ENCODE results near the gene C14orf132. TPM values are rescaled to one million over a fixed set of nuclear protein-coding genes. Genes with fewer than 3 reads are reported as not detected.
A peak's percentile ranks its signal among the peaks of the same experiment; 100 is the strongest.

Gene C14orf132
- total and polyA plus RNA-seq, 10 of the 15 experiments (the other 5 are each of a cell fraction or from before 2014, with no cell fraction given) = under 0.01 to 1.2 (median 0.03) TPM; not detected in 2

DNA sequence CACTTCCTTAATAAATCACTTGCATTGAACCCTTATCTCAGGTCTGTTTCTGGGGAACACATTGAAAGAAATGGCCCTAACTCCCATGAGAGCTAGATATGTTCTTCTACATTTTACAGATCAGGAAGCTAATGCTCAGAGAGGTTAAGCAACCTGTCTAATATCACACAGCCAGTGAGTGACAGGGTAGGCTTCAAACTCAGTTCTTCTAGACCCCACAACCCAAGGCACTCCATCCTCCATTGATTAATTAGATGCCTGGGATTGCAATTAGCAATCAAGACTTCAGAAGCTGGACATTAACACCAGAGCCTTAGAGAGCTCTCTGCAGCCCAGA, 59.8 kb downstream of the C14orf132 start:
- TF ChIP-seq SMARCA5 (IDR thresholded peaks at IDR 0.05) = peak; percentile 54; the same call in 1 of the 2 replicates
- no peak for TF ChIP-seq MXI1 (IDR thresholded peaks at IDR 0.05; ENCODE audit: low read depth, low read length)
- TF ChIP-seq NFXL1 (IDR thresholded peaks at IDR 0.05; ENCODE audit: borderline replicate concordance) = 0 out of 2 replicates have a peak, but pooled peaks have one; percentile 47
- Histone ChIP-seq H3K79me2 (ENCODE audit: control insufficient read depth, insufficient read depth, low read length) (no peaks in the 10 kb centered on the region), H3K27ac (ENCODE audit: control insufficient read depth, insufficient read depth) (no peak overlapping the region), H3K4me3 (no peak overlapping the region), H3K9me3 (replicated peaks; ENCODE audit: control insufficient read depth, insufficient read depth, low read length) (no peaks in the 10 kb centered on the region), H4K20me1 (ENCODE audit: control insufficient read depth, insufficient read depth) (no peaks in the 10 kb centered on the region), H3K27me3 (replicated peaks in 1 of 2; ENCODE audit: control insufficient read depth in 2 of 2, insufficient read depth in 2 of 2, low read length in 1 of 2) (no peaks in the 10 kb centered on the region), H2AFZ (ENCODE audit: control insufficient read depth, low read depth, low read length) (no peak overlapping the region), H3K36me3 (ENCODE audit: control insufficient read depth in 2 of 2, insufficient read depth in 2 of 2, low read length in 1 of 2) (no peaks in the 10 kb centered on the region), H3K4me2 (ENCODE audit: control insufficient read depth, insufficient read depth) (no peak overlapping the region), H3K4me1 (ENCODE audit: control insufficient read depth, insufficient read depth, low read length) (no peaks in the 10 kb centered on the region), H3K9ac (ENCODE audit: control insufficient read depth, insufficient read depth, low read length) (no peak overlapping the region)
- no peak for ATAC-seq
- intact Hi-C loops (cut with micrococcal nuclease; ENCODE audit: unreplicated experiment) (loop anchor here (1.0 kb wide), 2 partner anchors 43 to 101 kb away; no protein-coding TSS in a partner anchor), in situ Hi-C loops (cut with MboI) (loop anchor here (5.0 to 10.0 kb wide), 2 partner anchors 178 to 326 kb away; no protein-coding TSS in a partner anchor)
- no peak for DNase-seq (ENCODE audit: low read depth, low spot score)
- ChIA-PET POLR2A (interaction anchor here (0.9 kb wide), 1 partner anchor 43 kb away, joined by 3 read pairs; no protein-coding TSS in a partner anchor), SMC1A (ENCODE audit: uncharacterized antibody, unreplicated experiment) (interaction anchor here (0.7 to 2.1 kb wide), 12 partner anchors 12 to 202 kb away, joined by 3 to 42 read pairs (median 5); no protein-coding TSS in a partner anchor), RAD21 (ENCODE audit: unreplicated experiment) (interaction anchor here (1.0 to 2.6 kb wide), 11 partner anchors 10 to 373 kb away, joined by 3 to 41 read pairs (median 6); no protein-coding TSS in a partner anchor), CTCF (interaction anchor here (0.7 to 3.0 kb wide), 21 partner anchors 16 to 543 kb away, joined by 3 to 82 read pairs (median 4); no protein-coding TSS in a partner anchor)
- FAIRE-seq = no peak
- no TSS peak for BruUV-seq (replicated peaks)

DNA sequence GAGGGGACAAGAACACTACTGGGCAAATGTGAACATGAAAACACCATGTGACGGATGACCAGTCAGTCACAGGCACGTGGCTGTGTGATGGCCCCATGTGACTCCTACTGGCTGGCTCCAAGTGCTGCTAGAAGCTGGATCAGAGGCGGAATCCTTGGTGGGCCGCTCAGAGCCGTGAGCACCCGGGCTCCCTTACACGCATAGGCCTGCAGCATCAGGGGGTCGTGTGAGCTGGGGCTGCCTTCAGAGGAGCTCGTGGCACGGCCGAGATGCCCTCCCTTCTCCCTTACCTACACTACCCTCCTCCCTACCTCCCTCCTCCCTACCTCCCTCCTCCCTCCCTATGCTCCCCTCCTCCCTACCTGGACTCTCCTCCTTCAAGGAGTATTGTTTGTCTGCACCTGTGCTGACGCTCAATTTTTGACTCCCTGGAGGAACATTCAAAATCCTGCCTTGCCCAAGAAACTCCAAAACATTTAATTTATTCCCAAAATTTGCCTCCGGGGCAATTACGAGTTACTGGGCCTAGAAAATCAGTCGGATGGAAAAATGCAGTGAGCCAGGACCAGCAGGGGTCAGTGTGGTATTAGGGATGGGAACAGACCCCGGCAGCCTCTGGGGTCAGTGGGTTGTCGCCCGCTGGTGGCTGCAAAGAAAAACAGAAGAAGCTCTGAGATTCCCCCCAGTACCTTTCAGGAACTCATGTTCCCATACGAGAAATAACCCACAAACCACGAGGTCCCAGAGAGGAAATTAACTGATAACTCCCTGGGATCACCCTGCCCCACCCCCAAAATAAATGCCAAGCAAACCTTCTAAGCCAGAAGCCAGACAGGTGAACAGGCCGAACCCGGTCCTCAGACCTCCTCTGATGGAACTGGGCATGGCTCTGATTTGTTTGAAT, 61.3 kb downstream of the C14orf132 start:
- 34% methylated on average over 22 of the region's 22 CpGs for WGBS (ENCODE audit: insufficient coverage, insufficient replicate concordance, low lambda C conversion rate, missing lambda C conversion rate)
- CTCF ChIA-PET = interaction anchor here (0.6 to 5.7 kb wide), 11 partner anchors 37 to 753 kb away, joined by 3 to 71 read pairs (median 3); no protein-coding TSS in a partner anchor
- no peak overlapping the region for H3K9ac ChIP-seq (ENCODE audit: control insufficient read depth, insufficient read depth, low read length)
- TF ChIP-seq PAX5 (IDR thresholded peaks at IDR 0.05; ENCODE audit: borderline replicate concordance, low read depth, low read length) (peak; percentile 62; the same call in 1 of the 2 replicates), POLR2AphosphoS5 (IDR thresholded peaks at IDR 0.05; ENCODE audit: low read length) (no peak), CBFB (IDR thresholded peaks at IDR 0.05; ENCODE audit: low read depth) (no peak), RUNX3 (IDR thresholded peaks at IDR 0.05; ENCODE audit: low read length) (0 out of 2 replicates have a peak, but pooled peaks have one; percentile 24), YBX1 (IDR thresholded peaks at IDR 0.05) (no peak), RCOR1 (conservative IDR thresholded peaks at IDR 0.05; ENCODE audit: low read depth, low read length) (no peak), RAD21 (IDR thresholded peaks at IDR 0.05; ENCODE audit: insufficient read depth, low read depth, low read length) (peak; percentile 87), CHD4 (IDR thresholded peaks at IDR 0.05) (no peak)
- TF ChIP-seq, protein P1, sequence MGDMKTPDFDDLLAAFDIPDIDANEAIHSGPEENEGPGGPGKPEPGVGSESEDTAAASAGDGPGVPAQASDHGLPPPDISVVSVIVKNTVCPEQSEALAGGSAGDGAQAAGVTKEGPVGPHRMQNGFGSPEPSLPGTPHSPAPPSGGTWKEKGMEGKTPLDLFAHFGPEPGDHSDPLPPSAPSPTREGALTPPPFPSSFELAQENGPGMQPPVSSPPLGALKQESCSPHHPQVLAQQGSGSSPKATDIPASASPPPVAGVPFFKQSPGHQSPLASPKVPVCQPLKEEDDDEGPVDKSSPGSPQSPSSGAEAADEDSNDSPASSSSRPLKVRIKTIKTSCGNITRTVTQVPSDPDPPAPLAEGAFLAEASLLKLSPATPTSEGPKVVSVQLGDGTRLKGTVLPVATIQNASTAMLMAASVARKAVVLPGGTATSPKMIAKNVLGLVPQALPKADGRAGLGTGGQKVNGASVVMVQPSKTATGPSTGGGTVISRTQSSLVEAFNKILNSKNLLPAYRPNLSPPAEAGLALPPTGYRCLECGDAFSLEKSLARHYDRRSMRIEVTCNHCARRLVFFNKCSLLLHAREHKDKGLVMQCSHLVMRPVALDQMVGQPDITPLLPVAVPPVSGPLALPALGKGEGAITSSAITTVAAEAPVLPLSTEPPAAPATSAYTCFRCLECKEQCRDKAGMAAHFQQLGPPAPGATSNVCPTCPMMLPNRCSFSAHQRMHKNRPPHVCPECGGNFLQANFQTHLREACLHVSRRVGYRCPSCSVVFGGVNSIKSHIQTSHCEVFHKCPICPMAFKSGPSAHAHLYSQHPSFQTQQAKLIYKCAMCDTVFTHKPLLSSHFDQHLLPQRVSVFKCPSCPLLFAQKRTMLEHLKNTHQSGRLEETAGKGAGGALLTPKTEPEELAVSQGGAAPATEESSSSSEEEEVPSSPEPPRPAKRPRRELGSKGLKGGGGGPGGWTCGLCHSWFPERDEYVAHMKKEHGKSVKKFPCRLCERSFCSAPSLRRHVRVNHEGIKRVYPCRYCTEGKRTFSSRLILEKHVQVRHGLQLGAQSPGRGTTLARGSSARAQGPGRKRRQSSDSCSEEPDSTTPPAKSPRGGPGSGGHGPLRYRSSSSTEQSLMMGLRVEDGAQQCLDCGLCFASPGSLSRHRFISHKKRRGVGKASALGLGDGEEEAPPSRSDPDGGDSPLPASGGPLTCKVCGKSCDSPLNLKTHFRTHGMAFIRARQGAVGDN (IDR thresholded peaks at IDR 0.05) = no peak

More for the DNA sequence above, 61.3 kb downstream of the C14orf132 start:
- SMC1A ChIA-PET (ENCODE audit: uncharacterized antibody, unreplicated experiment) = interaction anchor here (0.8 to 4.4 kb wide), 2 partner anchors 172 to 175 kb away, joined by 6 to 29 read pairs; no protein-coding TSS in a partner anchor
- BruUV-seq (replicated peaks) = no TSS peak
- H2AFZ ChIP-seq (ENCODE audit: control insufficient read depth, low read depth, low read length) = no peak overlapping the region
- H3K79me2 ChIP-seq (ENCODE audit: control insufficient read depth, insufficient read depth, low read length) = no peaks in the 10 kb centered on the region
- H3K4me3 ChIP-seq = no peak overlapping the region
- no peaks in the 10 kb centered on the region for H3K9me3 ChIP-seq (replicated peaks; ENCODE audit: control insufficient read depth, insufficient read depth, low read length)
- RAD21 ChIA-PET (ENCODE audit: unreplicated experiment) = interaction anchor here (0.6 to 1.7 kb wide), 7 partner anchors 22 to 178 kb away, joined by 3 to 11 read pairs (median 3); no protein-coding TSS in a partner anchor
- H3K27me3 ChIP-seq (replicated peaks in 1 of 2; ENCODE audit: control insufficient read depth in 2 of 2, insufficient read depth in 2 of 2, low read length in 1 of 2) = no peaks in the 10 kb centered on the region
- POLR2A ChIA-PET = no interaction called here
- peak; percentile 73 for ATAC-seq
- H3K27ac ChIP-seq (ENCODE audit: control insufficient read depth, insufficient read depth) = no peak overlapping the region
- H4K20me1 ChIP-seq (ENCODE audit: control insufficient read depth, insufficient read depth) = no peaks in the 10 kb centered on the region
- FAIRE-seq = no peak
- H3K4me2 ChIP-seq (ENCODE audit: control insufficient read depth, insufficient read depth) = no peak overlapping the region
- H3K36me3 ChIP-seq (ENCODE audit: control insufficient read depth in 2 of 2, insufficient read depth in 2 of 2, low read length in 1 of 2) = no peaks in the 10 kb centered on the region
- no peaks in the 10 kb centered on the region for H3K4me1 ChIP-seq (ENCODE audit: control insufficient read depth, insufficient read depth, low read length)
- in situ Hi-C loops (cut with MboI) = no loop called here
- intact Hi-C loops (cut with micrococcal nuclease; ENCODE audit: unreplicated experiment) = loop anchor here (1.0 kb wide), 2 partner anchors 175 to 324 kb away; no protein-coding TSS in a partner anchor
- DNase-seq (ENCODE audit: low read depth, low spot score) = peak; percentile 15
